BLaER1 treated with 17β-estradiol and CSF1 and Interleukin-3, amounts not matched to agents 10 nM and 100 nM (cell line): ENCODE measurements around the gene EEF1A2.

ENCODE experiments used
- H3K27ac ChIP-seq, 11 experiments: shearing (Covaris generic); formaldehyde crosslinking; 2 replicates each; pipeline ENCODE4 v1.8.1; 2022
- H3K27me3 ChIP-seq, 11 experiments: shearing (Covaris generic); formaldehyde crosslinking; 2 replicates each; pipeline ENCODE4 v1.8.1; 2022
- H3K36me3 ChIP-seq, 11 experiments: shearing (Covaris generic); formaldehyde crosslinking; 2 replicates each; pipeline ENCODE4 v1.8.1; 2022
- H3K4me1 ChIP-seq, 10 experiments: shearing (Covaris generic); formaldehyde crosslinking; 2 replicates each; pipeline ENCODE4 v1.8.1; 2022
- H3K4me2 ChIP-seq, 11 experiments: shearing (Covaris generic); formaldehyde crosslinking; 2 replicates each; pipeline ENCODE4 v1.8.1; 2022
- H3K4me3 ChIP-seq, 10 experiments: shearing (Covaris generic); formaldehyde crosslinking; 2 replicates each; pipeline ENCODE4 v1.8.1; 2022
- H3K9ac ChIP-seq, 11 experiments: shearing (Covaris generic); formaldehyde crosslinking; 2 replicates each; pipeline ENCODE4 v1.8.1; 2022
- H3K9me3 ChIP-seq, 11 experiments: shearing (Covaris generic); formaldehyde crosslinking; replicated peaks in 1 of 11; 2 replicates each; pipeline ENCODE4 v1.8.1; 2022
- H4K20me1 ChIP-seq, 11 experiments: shearing (Covaris generic); formaldehyde crosslinking; 2 replicates each; pipeline ENCODE4 v1.8.1; 2022
- Cebpa-rat ChIP-seq, 11 experiments: shearing (Covaris generic); IDR thresholded peaks; 2 replicates each; pipeline ENCODE4 v1.8.1; 2022

The EEF1A2 gene

GRCh38 chr20:63501818-63502670, 3.2 kb upstream of the EEF1A2 start:
- Histone ChIP-seq H3K27me3 (peaks cover 13 to 36% (median 16%) of the 10 kb centered on the region in 11 experiments), H3K4me2 (peak overlapping the region in 9 of 11 experiments; percentile 37 to 94 (median 77); a peak in 17 of 22 replicates), H3K9me3 (peaks cover 18 to 27% (median 24%) of the 10 kb centered on the region in 11 experiments), H3K9ac (peak overlapping the region in 3 of 11 experiments; percentile 18 to 52 (median 43); a peak in 4 of 22 replicates), H3K4me3 (0 out of 20 replicates have a peak overlapping the region, but pooled peaks of 1 of the 10 experiments have one; percentile 27), H3K36me3 (no peaks in the 10 kb centered on the region), H3K4me1 (peaks cover 5 to 61% (median 51%) of the 10 kb centered on the region in 10 experiments; a peak in 18 of 20 replicates), H3K27ac (no peak overlapping the region), H4K20me1 (peaks cover 0 to 29% (median 8%) of the 10 kb centered on the region in 11 experiments; a peak in 14 of 22 replicates)
- no peak for TF ChIP-seq Cebpa-rat (IDR thresholded peaks at IDR 0.05)

GRCh38 chr20:63500902-63501817, 2.3 kb upstream of the EEF1A2 start:
- Histone ChIP-seq H4K20me1 (peaks cover 0 to 36% (median 16%) of the 10 kb centered on the region in 11 experiments; a peak in 16 of 22 replicates), H3K9ac (no peak overlapping the region), H3K4me2 (peak overlapping the region in 8 of 11 experiments; percentile 33 to 94 (median 82); a peak in 13 of 22 replicates)

GRCh38 chr20:63500151-63500901, 1.4 kb upstream of the EEF1A2 start:
- Histone ChIP-seq H3K4me2 (peak overlapping the region in 8 of 11 experiments; percentile 77 to 97 (median 93); a peak in 14 of 22 replicates), H3K4me3 (no peak overlapping the region), H3K36me3 (peaks cover 0 to 5% (median 0%) of the 10 kb centered on the region in 11 experiments; a peak in 4 of 22 replicates), H3K27me3 (peaks cover 15 to 44% (median 23%) of the 10 kb centered on the region in 11 experiments), H3K27ac (no peak overlapping the region), H3K9ac (no peak overlapping the region), H3K4me1 (peaks cover 5 to 74% (median 60%) of the 10 kb centered on the region in 10 experiments; a peak in 18 of 20 replicates), H4K20me1 (peaks cover 0 to 44% (median 25%) of the 10 kb centered on the region in 11 experiments; a peak in 16 of 22 replicates), H3K9me3 (peaks cover 12 to 17% (median 14%) of the 10 kb centered on the region in 11 experiments)
- no peak for TF ChIP-seq Cebpa-rat (IDR thresholded peaks at IDR 0.05)

More at GRCh38 chr20:63500902-63501817, 2.3 kb upstream of the EEF1A2 start:
- peaks cover 15 to 44% (median 23%) of the 10 kb centered on the region in 11 experiments for H3K27me3 ChIP-seq
- H3K27ac ChIP-seq: no peak overlapping the region
- H3K9me3 ChIP-seq: peaks cover 18 to 25% (median 22%) of the 10 kb centered on the region in 11 experiments
- no peaks in the 10 kb centered on the region for H3K36me3 ChIP-seq
- no peak for TF ChIP-seq Cebpa-rat (IDR thresholded peaks at IDR 0.05)
- H3K4me1 ChIP-seq: peaks cover 5 to 70% (median 59%) of the 10 kb centered on the region in 10 experiments; a peak in 18 of 20 replicates
- no peak overlapping the region for H3K4me3 ChIP-seq

- Histone ChIP-seq H3K9me3 (peaks cover 3 to 8% (median 6%) of the 10 kb centered on the region in 11 experiments), H3K27me3 (peaks cover 15 to 44% (median 23%) of the 10 kb centered on the region in 11 experiments), H3K9ac (peak overlapping the region in 6 of 11 experiments; percentile 36 to 72 (median 64); a peak in 10 of 22 replicates), H3K36me3 (peaks cover 0 to 13% (median 0%) of the 10 kb centered on the region in 11 experiments; a peak in 8 of 22 replicates), H3K4me3 (peak overlapping the region; percentile 48 to 73 (median 59); a peak in 19 of 20 replicates), H4K20me1 (peaks cover 0 to 53% (median 27%) of the 10 kb centered on the region in 11 experiments; a peak in 16 of 22 replicates), H3K4me2 (peak overlapping the region; percentile 77 to 97 (median 93)), H3K27ac (peak overlapping the region in 1 of 11 experiments; percentile 50; a peak in 1 of 22 replicates), H3K4me1 (peaks cover 5 to 74% (median 60%) of the 10 kb centered on the region in 10 experiments; a peak in 18 of 20 replicates)
- no peak for TF ChIP-seq Cebpa-rat (IDR thresholded peaks at IDR 0.05)
Observed at GRCh38 chr20:63499338-63499969, 571 bp upstream of the EEF1A2 start.

- peaks cover 0 to 61% (median 27%) of the 10 kb centered on the region in 11 experiments; a peak in 16 of 22 replicates for H4K20me1 ChIP-seq
- 0 out of 22 replicates have a peak overlapping the region, but pooled peaks of 1 of the 11 experiments have one; percentile 39 for H3K27ac ChIP-seq
- TF ChIP-seq Cebpa-rat (IDR thresholded peaks at IDR 0.05): no peak
- H3K4me1 ChIP-seq: peaks cover 5 to 67% (median 56%) of the 10 kb centered on the region in 10 experiments; a peak in 18 of 20 replicates
- peaks cover 15 to 44% (median 23%) of the 10 kb centered on the region in 11 experiments for H3K27me3 ChIP-seq
- H3K9ac ChIP-seq: peak overlapping the region; percentile 30 to 72 (median 62); a peak in 16 of 22 replicates
- H3K9me3 ChIP-seq: no peaks in the 10 kb centered on the region
- peak overlapping the region; percentile 77 to 97 (median 89) for H3K4me2 ChIP-seq
- H3K4me3 ChIP-seq: peak overlapping the region; percentile 48 to 73 (median 59)
- peaks cover 0 to 23% (median 0%) of the 10 kb centered on the region in 11 experiments; a peak in 9 of 22 replicates for H3K36me3 ChIP-seq
Observed at GRCh38 chr20:63497946-63498935, 642 bp downstream of the EEF1A2 start.
